ENCODE measurements around the gene RIMKLA. TPM values are rescaled to one million over a fixed set of nuclear protein-coding genes. Genes with fewer than 3 reads are reported as not detected.

Gene RIMKLA
- total and polyA plus RNA-seq, 9 donors: 0.02 to 0.27 (median 0.14) TPM; not detected in 1

DNA sequence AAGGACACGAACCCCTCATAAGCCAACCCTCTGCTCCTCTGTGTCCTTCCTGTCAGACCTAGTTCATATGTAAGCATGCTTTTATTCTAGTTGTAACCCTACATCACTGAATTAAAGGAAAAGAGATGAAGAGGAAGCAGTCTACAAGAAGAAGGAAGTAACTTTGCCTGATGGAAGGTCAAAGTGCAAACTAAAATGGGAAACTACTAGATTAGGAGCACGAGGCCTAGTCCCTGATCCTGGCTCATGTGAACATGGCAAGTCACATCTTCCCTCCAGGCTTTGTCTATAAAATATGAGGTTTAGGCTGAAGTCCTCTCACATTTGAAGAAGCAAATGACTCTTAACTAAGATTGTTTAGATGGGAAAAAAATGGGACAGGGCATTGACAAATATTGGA lies 62.1 kb downstream of the RIMKLA start:
- Histone ChIP-seq H3K27me3 (no peaks in the 10 kb centered on the region), H3K4me3 (no peak overlapping the region), H3K36me3 (no peaks in the 10 kb centered on the region), H3K27ac (no peak overlapping the region), H3K4me1 (ENCODE audit: insufficient read depth) (no peaks in the 10 kb centered on the region), H3K9me3 (no peaks in the 10 kb centered on the region)
- 34 to 44% (median 37%) methylated on average over 2 of the region's 2 CpGs for WGBS, 3 donors
- TF ChIP-seq, protein P1, sequence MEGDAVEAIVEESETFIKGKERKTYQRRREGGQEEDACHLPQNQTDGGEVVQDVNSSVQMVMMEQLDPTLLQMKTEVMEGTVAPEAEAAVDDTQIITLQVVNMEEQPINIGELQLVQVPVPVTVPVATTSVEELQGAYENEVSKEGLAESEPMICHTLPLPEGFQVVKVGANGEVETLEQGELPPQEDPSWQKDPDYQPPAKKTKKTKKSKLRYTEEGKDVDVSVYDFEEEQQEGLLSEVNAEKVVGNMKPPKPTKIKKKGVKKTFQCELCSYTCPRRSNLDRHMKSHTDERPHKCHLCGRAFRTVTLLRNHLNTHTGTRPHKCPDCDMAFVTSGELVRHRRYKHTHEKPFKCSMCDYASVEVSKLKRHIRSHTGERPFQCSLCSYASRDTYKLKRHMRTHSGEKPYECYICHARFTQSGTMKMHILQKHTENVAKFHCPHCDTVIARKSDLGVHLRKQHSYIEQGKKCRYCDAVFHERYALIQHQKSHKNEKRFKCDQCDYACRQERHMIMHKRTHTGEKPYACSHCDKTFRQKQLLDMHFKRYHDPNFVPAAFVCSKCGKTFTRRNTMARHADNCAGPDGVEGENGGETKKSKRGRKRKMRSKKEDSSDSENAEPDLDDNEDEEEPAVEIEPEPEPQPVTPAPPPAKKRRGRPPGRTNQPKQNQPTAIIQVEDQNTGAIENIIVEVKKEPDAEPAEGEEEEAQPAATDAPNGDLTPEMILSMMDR (IDR thresholded peaks at IDR 0.05): no peak
- TF ChIP-seq POLR2A (IDR thresholded peaks at IDR 0.05) (no peak), EP300 (IDR thresholded peaks at IDR 0.05) (no peak)
- intact Hi-C loops (cut with DNase I): no loop called here
- no peak for DNase-seq

DNA sequence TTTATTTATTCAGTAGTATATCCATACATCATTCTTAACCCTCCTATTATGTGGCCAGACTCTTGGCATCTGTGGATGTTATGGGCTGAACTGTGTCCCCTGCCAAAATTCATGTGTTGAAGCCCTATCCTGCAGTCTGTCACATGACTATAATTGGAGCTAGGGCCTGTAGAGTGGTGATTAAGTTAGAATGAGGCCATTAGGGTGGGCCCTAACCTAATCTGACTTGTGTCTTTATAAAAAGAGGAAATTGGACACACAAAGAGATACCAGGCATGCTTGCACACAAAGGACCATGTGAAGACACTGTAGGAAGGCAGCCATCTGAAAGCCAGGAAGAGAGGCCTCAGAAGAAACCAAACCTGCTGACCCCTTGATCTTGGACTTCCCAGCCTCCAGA lies 68.7 kb downstream of the RIMKLA start:
- no peaks in the 10 kb centered on the region for H3K27me3 ChIP-seq
- H3K27ac ChIP-seq: no peak overlapping the region
- no peaks in the 10 kb centered on the region for H3K4me1 ChIP-seq (ENCODE audit: insufficient read depth)
- no peaks in the 10 kb centered on the region for H3K36me3 ChIP-seq
- TF ChIP-seq, protein P1 (IDR thresholded peaks at IDR 0.05): no peak
- TF ChIP-seq EP300 (IDR thresholded peaks at IDR 0.05) (no peak), POLR2A (IDR thresholded peaks at IDR 0.05) (no peak)
- no peaks in the 10 kb centered on the region for H3K9me3 ChIP-seq
- H3K4me3 ChIP-seq: no peak overlapping the region
- no peak for DNase-seq
- intact Hi-C loops (cut with DNase I): no loop called here

DNA sequence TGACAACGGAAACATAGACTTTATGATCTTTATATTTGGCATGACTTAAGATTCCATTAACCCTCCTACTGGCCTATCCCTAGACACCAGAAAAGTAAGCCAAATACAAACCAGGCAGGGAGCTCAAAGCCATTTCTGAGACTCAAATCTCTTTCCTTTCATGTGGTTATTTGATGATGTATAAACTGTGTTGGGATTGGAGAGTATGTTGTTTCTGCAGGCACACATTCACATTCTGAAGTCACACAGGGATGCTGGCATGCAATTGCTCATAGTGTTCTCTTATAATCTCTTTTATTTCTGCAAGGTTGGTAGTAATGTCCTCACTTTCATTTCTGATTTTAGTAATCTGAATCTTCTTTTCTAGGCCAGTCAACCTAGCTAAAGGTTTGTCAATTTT lies 69.5 kb downstream of the RIMKLA start:
- H3K27ac ChIP-seq: no peak overlapping the region
- no peak for TF ChIP-seq POLR2A (IDR thresholded peaks at IDR 0.05)
- TF ChIP-seq, protein P1 (IDR thresholded peaks at IDR 0.05): no peak
- no peak for DNase-seq
- H3K36me3 ChIP-seq: no peaks in the 10 kb centered on the region
- WGBS, 3 donors: 69 to 81% (median 71%) methylated on average over 1 of the region's 1 CpG
- H3K27me3 ChIP-seq: no peaks in the 10 kb centered on the region
- no peaks in the 10 kb centered on the region for H3K9me3 ChIP-seq
- no peaks in the 10 kb centered on the region for H3K4me1 ChIP-seq (ENCODE audit: insufficient read depth)
- no peak overlapping the region for H3K4me3 ChIP-seq
- intact Hi-C loops (cut with DNase I): no loop called here

DNA sequence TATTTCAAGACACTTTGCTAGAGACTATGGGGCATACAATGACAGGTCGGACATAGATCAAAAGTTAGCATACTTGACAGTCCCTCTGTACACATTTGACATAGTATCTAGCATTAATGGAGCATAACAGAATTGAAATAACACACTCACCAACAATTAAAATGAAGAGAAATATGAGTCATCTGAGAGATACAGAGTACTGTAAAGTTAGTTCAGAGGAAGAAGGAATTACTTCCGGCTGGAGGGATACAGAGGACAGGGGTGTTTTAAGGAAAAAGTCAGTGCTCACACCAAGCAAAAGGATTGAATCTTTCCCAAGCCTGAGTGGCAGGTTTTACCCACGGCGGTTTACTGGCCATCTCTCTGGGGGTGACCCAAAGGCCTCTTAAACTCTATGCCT lies 72.8 kb downstream of the RIMKLA start:
- Histone ChIP-seq H3K4me1 (ENCODE audit: insufficient read depth) (peaks cover 8% of the 10 kb centered on the region), H3K9me3 (no peaks in the 10 kb centered on the region), H3K27me3 (no peaks in the 10 kb centered on the region), H3K27ac (no peak overlapping the region), H3K4me3 (no peak overlapping the region), H3K36me3 (no peaks in the 10 kb centered on the region)
- no peak for DNase-seq
- TF ChIP-seq POLR2A (IDR thresholded peaks at IDR 0.05): no peak
- TF ChIP-seq EP300 (IDR thresholded peaks at IDR 0.05): no peak
- TF ChIP-seq, protein P1 (IDR thresholded peaks at IDR 0.05): no peak
- WGBS, 3 donors: 82 to 83% (median 82%) methylated on average over 4 of the region's 4 CpGs
- intact Hi-C loops (cut with DNase I): no loop called here

DNA sequence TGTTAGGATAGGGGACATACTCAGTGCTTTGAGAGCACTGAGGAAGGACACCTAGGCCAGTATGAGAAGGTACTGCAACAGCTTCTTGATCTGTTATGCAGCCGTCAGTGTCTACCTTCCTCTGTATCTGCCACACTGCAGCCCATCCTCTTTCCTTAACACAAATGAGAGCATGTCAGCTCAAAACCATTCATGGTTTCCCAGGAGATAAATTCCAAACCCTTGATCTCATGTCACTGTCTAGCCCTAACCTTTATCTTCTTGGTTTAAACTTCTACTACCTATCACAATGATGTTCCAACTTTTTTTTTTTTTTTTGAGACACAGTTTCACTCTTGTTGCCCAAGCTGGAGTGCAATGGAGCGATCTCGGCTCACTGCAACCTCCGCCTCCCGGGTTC lies 73.8 kb downstream of the RIMKLA start:
- peaks cover 8% of the 10 kb centered on the region for H3K4me1 ChIP-seq (ENCODE audit: insufficient read depth)
- H3K27me3 ChIP-seq: no peaks in the 10 kb centered on the region
- H3K9me3 ChIP-seq: no peaks in the 10 kb centered on the region
- H3K27ac ChIP-seq: no peak overlapping the region
- no peaks in the 10 kb centered on the region for H3K36me3 ChIP-seq
- no peak overlapping the region for H3K4me3 ChIP-seq
- intact Hi-C loops (cut with DNase I): no loop called here
- 95 to 96% (median 95%) methylated on average over 5 of the region's 5 CpGs for WGBS, 3 donors
- DNase-seq: no peak
- TF ChIP-seq, protein P1 (IDR thresholded peaks at IDR 0.05): no peak
- TF ChIP-seq EP300 (IDR thresholded peaks at IDR 0.05) (no peak), POLR2A (IDR thresholded peaks at IDR 0.05) (no peak)
